ENCODE data around the gene RHOBTB3. TPM values are rescaled to one million over a fixed set of nuclear protein-coding genes. Genes with fewer than 3 reads are reported as not detected.

The RHOBTB3 gene
- total and polyA plus RNA-seq, 10 of the 15 experiments (the other 5 are each of a cell fraction or from before 2014, with no cell fraction given): 3.6 to 42.8 (median 8.4) TPM

DNA sequence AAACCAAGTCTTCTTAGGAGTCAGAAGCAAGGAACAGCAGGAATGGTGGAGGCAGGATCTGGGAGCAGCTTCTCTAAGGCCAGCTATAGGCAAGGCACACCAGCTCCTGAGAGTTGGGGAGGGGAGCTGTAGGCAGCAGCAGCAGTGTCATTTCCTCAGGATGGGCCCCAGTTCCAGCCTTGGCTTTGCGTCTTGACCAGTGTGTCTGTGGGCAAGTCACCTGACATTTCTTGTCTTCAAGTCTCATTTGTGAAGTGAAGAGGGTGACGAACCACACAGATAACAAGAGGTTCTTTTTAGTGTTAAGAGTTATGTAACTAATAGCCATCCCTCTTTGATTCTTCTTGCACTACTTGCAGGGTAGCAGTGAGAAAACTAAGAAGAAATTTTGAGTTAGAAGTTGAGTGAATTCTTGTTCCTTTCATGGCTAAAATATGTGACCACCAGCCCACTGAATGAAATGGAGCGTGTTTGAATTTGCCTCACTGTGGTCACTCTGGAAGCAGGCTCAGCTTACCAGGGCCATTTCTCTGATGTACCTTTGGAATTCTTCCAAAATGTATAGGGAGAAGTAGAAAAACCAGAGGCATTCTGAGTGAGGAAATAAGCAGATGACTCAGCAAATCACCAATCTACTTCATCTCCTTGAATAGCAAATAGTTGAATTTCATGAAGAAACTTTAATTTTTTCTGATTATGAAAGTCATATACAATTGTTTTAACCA lies 42.4 kb downstream of the RHOBTB3 start:
- FAIRE-seq: no peak
- no peak for DNase-seq (ENCODE audit: low read depth, low spot score)
- H3K9me3 ChIP-seq (replicated peaks; ENCODE audit: control insufficient read depth, insufficient read depth, low read length): no peaks in the 10 kb centered on the region
- ChIA-PET CTCF (interaction anchor here (0.9 to 3.4 kb wide), 6 partner anchors 8 to 109 kb away, joined by 3 to 33 read pairs (median 6); no protein-coding TSS in a partner anchor), POLR2A (interaction anchor here (0.6 kb wide), 1 partner anchor 159 kb away, joined by 3 read pairs; no protein-coding TSS in a partner anchor), RAD21 (ENCODE audit: unreplicated experiment) (interaction anchor here (0.7 to 3.7 kb wide), 3 partner anchors 11 to 129 kb away, joined by 3 to 18 read pairs (median 4); no protein-coding TSS in a partner anchor), SMC1A (ENCODE audit: uncharacterized antibody, unreplicated experiment) (interaction anchor here (1.1 to 3.4 kb wide), 7 partner anchors 8 to 133 kb away, joined by 3 to 26 read pairs (median 4); no protein-coding TSS in a partner anchor)
- peaks cover 4% of the 10 kb centered on the region; the same call in 1 of the 2 replicates for H3K4me1 ChIP-seq (ENCODE audit: control insufficient read depth, insufficient read depth, low read length)
- 72% methylated on average over 3 of the region's 3 CpGs for WGBS (ENCODE audit: insufficient coverage, insufficient replicate concordance, low lambda C conversion rate, missing lambda C conversion rate)
- no peaks in the 10 kb centered on the region for H3K27me3 ChIP-seq (replicated peaks in 1 of 2; ENCODE audit: control insufficient read depth in 2 of 2, insufficient read depth in 2 of 2, low read length in 1 of 2)
- no peak overlapping the region for H3K4me3 ChIP-seq
- H4K20me1 ChIP-seq (ENCODE audit: control insufficient read depth, insufficient read depth): no peaks in the 10 kb centered on the region
- intact Hi-C loops (cut with micrococcal nuclease; ENCODE audit: unreplicated experiment) (no loop called here), in situ Hi-C loops (cut with MboI) (no loop called here)
- no TSS peak for BruUV-seq (replicated peaks)
- no peaks in the 10 kb centered on the region for H3K36me3 ChIP-seq (ENCODE audit: control insufficient read depth in 2 of 2, insufficient read depth in 2 of 2, low read length in 1 of 2)
- TF ChIP-seq SP1 (IDR thresholded peaks at IDR 0.05; ENCODE audit: low read depth, low read length) (no peak), TBL1XR1 (IDR thresholded peaks at IDR 0.05; ENCODE audit: low read depth, low read length) (no peak), CTCF (IDR thresholded peaks at IDR 0.05 in 2 of 3, conservative IDR thresholded peaks at IDR 0.05 in 1 of 3; ENCODE audit: control insufficient read depth in 2 of 3, extremely low read depth in 1 of 3, insufficient read depth in 1 of 3, low read depth in 3 of 3, low read length in 3 of 3) (no peak), STAT3 (IDR thresholded peaks at IDR 0.05; ENCODE audit: low read depth, low read length) (no peak), ETV6 (conservative IDR thresholded peaks at IDR 0.05 in 1 of 2, IDR thresholded peaks at IDR 0.05 in 1 of 2; ENCODE audit: borderline replicate concordance in 1 of 2, low read depth in 1 of 2) (no peak), LARP7 (IDR thresholded peaks at IDR 0.05) (no peak), MXI1 (IDR thresholded peaks at IDR 0.05; ENCODE audit: low read depth, low read length) (no peak), SPI1 (IDR thresholded peaks at IDR 0.05; ENCODE audit: borderline replicate concordance, insufficient read depth, low read depth, low read length) (no peak)
- no peaks in the 10 kb centered on the region for H3K79me2 ChIP-seq (ENCODE audit: control insufficient read depth, insufficient read depth, low read length)
- no peak overlapping the region for H2AFZ ChIP-seq (ENCODE audit: control insufficient read depth, low read depth, low read length)
- H3K27ac ChIP-seq (ENCODE audit: control insufficient read depth, insufficient read depth): no peak overlapping the region
- H3K9ac ChIP-seq (ENCODE audit: control insufficient read depth, insufficient read depth, low read length): no peak overlapping the region
- H3K4me2 ChIP-seq (ENCODE audit: control insufficient read depth, insufficient read depth): no peak overlapping the region
- peak; percentile 35; the same call in 2 of the 3 replicates for ATAC-seq
